H9 (cell line): Measurements from ENCODE around the gene PDZD8. TPM values are rescaled to one million over a fixed set of nuclear protein-coding genes. Genes with fewer than 3 reads are reported as not detected.

Experiments
- DNase-seq: peaks from one replicate; pipeline ENCODE4 v3.0.0-alpha.2; 2017
- H2AFZ ChIP-seq: one replicate; pipeline ENCODE4 v1.6.1; 2013; ENCODE audit warnings: mild to moderate bottlenecking, low read length, control low read depth, moderate library complexity
- H2AK5ac ChIP-seq: 2 replicates; pipeline ENCODE4 v1.6.1; 2013; ENCODE audit warnings: low read length, control low read depth, mixed read lengths; ENCODE audit not compliant: insufficient read length
- H2BK120ac ChIP-seq: one replicate; pipeline ENCODE4 v1.6.1; 2013; ENCODE audit warnings: low read depth, mild to moderate bottlenecking, low read length, control low read depth, inconsistent platforms; ENCODE audit not compliant: poor library complexity, severe bottlenecking
- H2BK12ac ChIP-seq: 2 replicates; pipeline ENCODE4 v1.6.1; 2013; ENCODE audit warnings: low read length, control low read depth, mixed read lengths, low read depth; ENCODE audit not compliant: insufficient read length
- H2BK15ac ChIP-seq: 2 replicates; pipeline ENCODE4 v1.6.1; 2013; ENCODE audit warnings: low read depth, low read length, control low read depth
- H2BK20ac ChIP-seq: one replicate; pipeline ENCODE4 v1.6.1; 2013; ENCODE audit warnings: low read depth, mild to moderate bottlenecking, low read length, control low read depth, inconsistent platforms; ENCODE audit not compliant: poor library complexity, severe bottlenecking
- H2BK5ac ChIP-seq: 2 replicates; pipeline ENCODE4 v1.6.1; 2013; ENCODE audit warnings: low read length, control low read depth, mixed read lengths; ENCODE audit not compliant: insufficient read length
- H3K14ac ChIP-seq: 2 replicates; pipeline ENCODE4 v1.6.1; 2013; ENCODE audit warnings: low read length, control low read depth; ENCODE audit not compliant: insufficient read depth
- H3K18ac ChIP-seq: 2 replicates; pipeline ENCODE4 v1.6.1; 2013; ENCODE audit warnings: low read depth, mild to moderate bottlenecking, mixed read lengths, low read length, control low read depth; ENCODE audit not compliant: insufficient read length
- H3K23ac ChIP-seq: 2 replicates; pipeline ENCODE4 v1.6.1; 2013; ENCODE audit warnings: low read length, control low read depth, mixed read lengths, low read depth; ENCODE audit not compliant: insufficient read length
- H3K23me2 ChIP-seq: 2 replicates; pipeline ENCODE4 v1.6.1; 2013; ENCODE audit warnings: low read depth, mild to moderate bottlenecking, mixed read lengths, low read length, control low read depth; ENCODE audit not compliant: insufficient read length, poor library complexity, severe bottlenecking
- H3K27ac ChIP-seq: 2 replicates; pipeline ENCODE4 v1.5.1; 2013; ENCODE audit warnings: low read length, control low read depth, mixed read lengths, low read depth; ENCODE audit not compliant: insufficient read length
- H3K27me3 ChIP-seq: 2 replicates; pipeline ENCODE4 v1.6.1; 2013; ENCODE audit warnings: low read length, control low read depth, inconsistent platforms; ENCODE audit not compliant: insufficient read depth
- H3K4ac ChIP-seq: 2 replicates; pipeline ENCODE4 v1.6.1; 2013; ENCODE audit warnings: low read depth, mild to moderate bottlenecking, control low read depth, inconsistent platforms, low read length, moderate library complexity
- H3K4me1 ChIP-seq: 2 replicates; pipeline ENCODE4 v1.6.1; 2013; ENCODE audit warnings: low read length, control low read depth, inconsistent platforms; ENCODE audit not compliant: insufficient read depth
- H3K4me2 ChIP-seq: 2 replicates; pipeline ENCODE4 v1.6.1; 2013; ENCODE audit warnings: low read length, control low read depth, mixed read lengths; ENCODE audit not compliant: insufficient read length, insufficient read depth
- H3K56ac ChIP-seq: 2 replicates; pipeline ENCODE4 v1.6.1; 2013; ENCODE audit warnings: low read depth, mild to moderate bottlenecking, mixed read lengths, low read length, control low read depth; ENCODE audit not compliant: insufficient read length
- H3K79me1 ChIP-seq: 2 replicates; pipeline ENCODE4 v1.6.1; 2013; ENCODE audit warnings: low read depth, mild to moderate bottlenecking, moderate library complexity, low read length, control low read depth, inconsistent platforms; ENCODE audit not compliant: insufficient read depth, poor library complexity, severe bottlenecking
- H3K79me2 ChIP-seq: 2 replicates; pipeline ENCODE4 v1.6.1; 2013; ENCODE audit warnings: low read length, control low read depth, inconsistent platforms; ENCODE audit not compliant: insufficient read depth
- H3K9ac ChIP-seq: 2 replicates; pipeline ENCODE4 v1.6.1; 2013; ENCODE audit warnings: low read length, control low read depth, mixed read lengths; ENCODE audit not compliant: insufficient read length; ENCODE audit errors: extremely low read depth
- H3K9me3 ChIP-seq: one replicate; pipeline ENCODE4 v1.6.1; 2013; ENCODE audit warnings: low read depth, low read length, inconsistent platforms; ENCODE audit not compliant: control insufficient read depth
- H3T11ph ChIP-seq: one replicate; pipeline ENCODE4 v1.6.1; 2013; ENCODE audit warnings: mild to moderate bottlenecking, low read length, control low read depth, inconsistent platforms
- H4K20me1 ChIP-seq: one replicate; pipeline ENCODE4 v1.6.1; 2013; ENCODE audit not compliant: control insufficient read depth, insufficient read length, insufficient read depth
- H4K5ac ChIP-seq: 2 replicates; pipeline ENCODE4 v1.6.1; 2013; ENCODE audit warnings: low read depth, mild to moderate bottlenecking, mixed read lengths, low read length, control low read depth; ENCODE audit not compliant: insufficient read length
- H4K8ac ChIP-seq: replicated peaks from 2 replicates; pipeline ENCODE4 v1.6.1; 2013; ENCODE audit warnings: low read length, control low read depth, mixed read lengths, low read depth; ENCODE audit not compliant: insufficient read length
- H4K91ac ChIP-seq: 2 replicates; pipeline ENCODE4 v1.6.1; 2013; ENCODE audit warnings: low read depth, mild to moderate bottlenecking, moderate library complexity, mixed read lengths, low read length, control low read depth; ENCODE audit not compliant: insufficient read length
- H3K27ac Mint-ChIP-seq, 3 experiments: 2 replicates in 2 of 3; 3 replicates in 1 of 3; pipeline ENCODE4 v1.8.0; 2020 to 2021; ENCODE audit warnings: mixed read lengths in 3 of 3, mild to moderate bottlenecking in 1 of 3, moderate library complexity in 1 of 3
- H3K27me3 Mint-ChIP-seq: 2 replicates; pipeline ENCODE4 v1.8.0; 2021; ENCODE audit warnings: low read depth, mild to moderate bottlenecking, moderate library complexity, mixed read lengths
- H3K36me3 Mint-ChIP-seq, 3 experiments: 2 replicates in 2 of 3; 3 replicates in 1 of 3; pipeline ENCODE4 v1.8.0; 2020 to 2021; ENCODE audit warnings: low read depth in 3 of 3, mixed read lengths in 3 of 3; ENCODE audit not compliant: insufficient read depth in 1 of 3
- H3K4me1 Mint-ChIP-seq, 2 experiments: 2 replicates each; pipeline ENCODE4 v1.8.0; 2020; ENCODE audit warnings: mixed read lengths in 2 of 2
- H3K4me3 Mint-ChIP-seq, 2 experiments: 2 replicates in 1 of 2; 3 replicates in 1 of 2; pipeline ENCODE4 v1.8.0; 2020 to 2021; ENCODE audit warnings: mild to moderate bottlenecking in 2 of 2, mixed read lengths in 2 of 2, moderate library complexity in 1 of 2
- H3K9me3 Mint-ChIP-seq, 2 experiments: 2 replicates in 1 of 2; 3 replicates in 1 of 2; pipeline ENCODE4 v1.8.0; 2020; ENCODE audit warnings: mild to moderate bottlenecking in 2 of 2, mixed read lengths in 2 of 2, moderate library complexity in 1 of 2
- CTCF ChIP-seq: fragments of 200-600 bp; sonication (generic); conservative IDR thresholded peaks from 3 replicates; pipeline ENCODE4 v1.8.0; 2021; ENCODE audit warnings: antibody characterized with exemption, mild to moderate bottlenecking
- WGBS: extraction: QIAGEN DNeasy Blood & Tissue Kit; methylation state at CpG from one replicate; pipeline ENCODE4 v1.1.7; 2013; ENCODE audit warnings: missing lambda C conversion rate, low lambda C conversion rate, mixed read lengths; ENCODE audit not compliant: insufficient read length; ENCODE audit errors: extremely low coverage; 5-methylcytosine and 5-hydroxymethylcytosine counted together
- total RNA-seq: library from RNA; stranded (reverse); gene quantifications from 2 replicates; pipeline ENCODE4 v1.2.1, GENCODE V29; 2021

PDZD8 gene
- total RNA-seq, 1 experiment from 2014 or later = 38.2 TPM

GRCh38 chr10:117353684-117354083 lies 21.6 kb downstream of the PDZD8 start:
- no peak for DNase-seq
- Histone ChIP-seq H3K18ac (no peak overlapping the region), H3K4me1 (peaks cover 8% of the 10 kb centered on the region; the same call in 1 of the 2 replicates), H2BK120ac (no peak overlapping the region), H4K8ac (no peak overlapping the region), H2BK5ac (no peak overlapping the region), H2BK12ac (no peak overlapping the region), H2BK20ac (no peak overlapping the region), H3K23me2 (no peaks in the 10 kb centered on the region), H2AFZ (no peak overlapping the region), H3K27me3 (no peaks in the 10 kb centered on the region), H3T11ph (no peak overlapping the region), H3K4ac (no peak overlapping the region), H4K91ac (no peak overlapping the region), H4K5ac (no peak overlapping the region), H4K20me1 (no peaks in the 10 kb centered on the region), H3K79me2 (peaks cover 5% of the 10 kb centered on the region; the same call in 1 of the 2 replicates), H2BK15ac (no peak overlapping the region), H3K9me3 (no peaks in the 10 kb centered on the region), H3K9ac (no peak overlapping the region), H3K14ac (no peak overlapping the region), H3K56ac (no peak overlapping the region), H3K4me2 (no peak overlapping the region), H3K23ac (no peak overlapping the region), H3K79me1 (no peaks in the 10 kb centered on the region), H2AK5ac (no peak overlapping the region), H3K27ac (no peak overlapping the region)
- Mint-ChIP-seq H3K4me3 (no peak overlapping the region; a peak in 1 of 5 replicates), H3K27ac (peak overlapping the region in 1 of 3 experiments; percentile 50; a peak in 3 of 7 replicates), H3K4me1 (peaks cover 41 to 42% of the 10 kb centered on the region in 2 experiments), H3K27me3 (no peaks in the 10 kb centered on the region), H3K36me3 (0 out of 7 replicates have a peak, but pooled peaks cover 0 to 1% (median 0%) of the 10 kb centered on the region in 3 experiments), H3K9me3 (no peaks in the 10 kb centered on the region)
- TF ChIP-seq CTCF = no peak
- no CpG with 5 or more reads among the region's 2 CpGs for WGBS
